ENCODE results near the gene SERPINA4. TPM values are rescaled to one million over a fixed set of nuclear protein-coding genes. Genes with fewer than 3 reads are reported as not detected.

The SERPINA4 gene
- total RNA-seq, 1 experiment from 2014 or later = 0.17 TPM

DNA sequence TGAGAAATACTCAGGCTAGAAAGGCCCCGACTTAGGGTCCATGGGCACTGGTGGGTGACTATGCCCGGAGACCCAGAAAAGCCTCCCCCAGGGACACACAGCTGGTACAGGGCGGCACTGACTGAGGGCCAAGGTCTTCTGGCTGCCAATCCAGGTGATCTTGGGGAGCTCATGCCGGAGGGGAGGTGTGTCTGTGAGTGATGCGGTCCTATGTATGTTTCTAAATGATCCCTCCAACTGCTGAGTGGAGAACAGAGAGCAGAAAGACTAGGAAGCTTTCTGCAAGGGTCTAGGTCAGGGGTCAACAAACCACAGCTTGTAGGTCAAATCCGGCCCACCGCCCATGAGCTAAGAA is 391 bp downstream of the SERPINA4 start:
- Histone ChIP-seq H3K27ac (ENCODE audit: low read depth, low read length) (no peak overlapping the region), H3K4me3 (replicated peaks in 1 of 2; ENCODE audit: low read depth in 1 of 2, low read length in 2 of 2) (no peak overlapping the region), H3K9me2 (ENCODE audit: insufficient read depth) (no peaks in the 10 kb centered on the region), H4K20me1 (ENCODE audit: insufficient read depth) (no peaks in the 10 kb centered on the region), H3K4me1 (ENCODE audit: control insufficient read depth in 1 of 2, insufficient read depth in 2 of 2, low read length in 2 of 2) (no peaks in the 10 kb centered on the region), H3K9me3 (ENCODE audit: control insufficient read depth in 1 of 2, insufficient read depth in 1 of 2, low read depth in 1 of 2, low read length in 2 of 2) (no peaks in the 10 kb centered on the region), H3K36me3 (ENCODE audit: control insufficient read depth in 1 of 2, insufficient read depth in 2 of 2, low read length in 2 of 2) (no peaks in the 10 kb centered on the region), H3K4me2 (ENCODE audit: low read length) (no peak overlapping the region), H3K79me2 (ENCODE audit: insufficient read depth, low read length) (no peaks in the 10 kb centered on the region), H3K9ac (ENCODE audit: low read length) (no peak overlapping the region), H3K27me3 (ENCODE audit: insufficient read depth, low read length) (no peaks in the 10 kb centered on the region), H2AFZ (ENCODE audit: low read depth, low read length, poor library complexity, severe bottlenecking) (no peak overlapping the region)
- intact Hi-C loops (cut with micrococcal nuclease) = no loop called here
- no peak for ATAC-seq
- RAD21 ChIA-PET (ENCODE audit: low non-redundant PET in 1 of 2, low total read pairs in 2 of 2, uncharacterized antibody in 2 of 2, unreplicated experiment in 2 of 2) = no interaction called here
- no peak for DNase-seq (ENCODE audit: low read depth, low spot score)
- CTCF ChIA-PET = interaction anchor here (1.1 kb wide), 1 partner anchor 12 kb away, joined by 6 read pairs; no protein-coding TSS in a partner anchor
- no TSS peak for BruUV-seq (replicated peaks)
- TF ChIP-seq, protein P1, sequence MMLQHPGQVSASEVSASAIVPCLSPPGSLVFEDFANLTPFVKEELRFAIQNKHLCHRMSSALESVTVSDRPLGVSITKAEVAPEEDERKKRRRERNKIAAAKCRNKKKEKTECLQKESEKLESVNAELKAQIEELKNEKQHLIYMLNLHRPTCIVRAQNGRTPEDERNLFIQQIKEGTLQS (IDR thresholded peaks at IDR 0.05) = no peak
- no peak for TF ChIP-seq ZFX (IDR thresholded peaks at IDR 0.05)
- TF ChIP-seq SRF (IDR thresholded peaks at IDR 0.05; ENCODE audit: low read depth) = no peak
- no peak for TF ChIP-seq POLR2AphosphoS5 (IDR thresholded peaks at IDR 0.05; ENCODE audit: low read depth, low read length)
- TF ChIP-seq POLR2A (IDR thresholded peaks at IDR 0.05; ENCODE audit: borderline replicate concordance, extremely low read depth, insufficient read depth, insufficient read length) = no peak
- TF ChIP-seq YY1 (IDR thresholded peaks at IDR 0.05; ENCODE audit: extremely low read depth, insufficient replicate concordance, low read depth, low read length) = no peak
- no peak for TF ChIP-seq SIN3A (IDR thresholded peaks at IDR 0.05; ENCODE audit: low read depth)
- TF ChIP-seq ELF1 (IDR thresholded peaks at IDR 0.05; ENCODE audit: borderline replicate concordance, low read depth) = no peak
- TF ChIP-seq FOSL1 (IDR thresholded peaks at IDR 0.05; ENCODE audit: low read depth) = no peak
- no peak for TF ChIP-seq RAD21 (IDR thresholded peaks at IDR 0.05; ENCODE audit: low read depth)
- TF ChIP-seq EZH2 (IDR thresholded peaks at IDR 0.05) = no peak
- no peak for TF ChIP-seq EGR1 (IDR thresholded peaks at IDR 0.05; ENCODE audit: low read depth)
- TF ChIP-seq, protein P2, sequence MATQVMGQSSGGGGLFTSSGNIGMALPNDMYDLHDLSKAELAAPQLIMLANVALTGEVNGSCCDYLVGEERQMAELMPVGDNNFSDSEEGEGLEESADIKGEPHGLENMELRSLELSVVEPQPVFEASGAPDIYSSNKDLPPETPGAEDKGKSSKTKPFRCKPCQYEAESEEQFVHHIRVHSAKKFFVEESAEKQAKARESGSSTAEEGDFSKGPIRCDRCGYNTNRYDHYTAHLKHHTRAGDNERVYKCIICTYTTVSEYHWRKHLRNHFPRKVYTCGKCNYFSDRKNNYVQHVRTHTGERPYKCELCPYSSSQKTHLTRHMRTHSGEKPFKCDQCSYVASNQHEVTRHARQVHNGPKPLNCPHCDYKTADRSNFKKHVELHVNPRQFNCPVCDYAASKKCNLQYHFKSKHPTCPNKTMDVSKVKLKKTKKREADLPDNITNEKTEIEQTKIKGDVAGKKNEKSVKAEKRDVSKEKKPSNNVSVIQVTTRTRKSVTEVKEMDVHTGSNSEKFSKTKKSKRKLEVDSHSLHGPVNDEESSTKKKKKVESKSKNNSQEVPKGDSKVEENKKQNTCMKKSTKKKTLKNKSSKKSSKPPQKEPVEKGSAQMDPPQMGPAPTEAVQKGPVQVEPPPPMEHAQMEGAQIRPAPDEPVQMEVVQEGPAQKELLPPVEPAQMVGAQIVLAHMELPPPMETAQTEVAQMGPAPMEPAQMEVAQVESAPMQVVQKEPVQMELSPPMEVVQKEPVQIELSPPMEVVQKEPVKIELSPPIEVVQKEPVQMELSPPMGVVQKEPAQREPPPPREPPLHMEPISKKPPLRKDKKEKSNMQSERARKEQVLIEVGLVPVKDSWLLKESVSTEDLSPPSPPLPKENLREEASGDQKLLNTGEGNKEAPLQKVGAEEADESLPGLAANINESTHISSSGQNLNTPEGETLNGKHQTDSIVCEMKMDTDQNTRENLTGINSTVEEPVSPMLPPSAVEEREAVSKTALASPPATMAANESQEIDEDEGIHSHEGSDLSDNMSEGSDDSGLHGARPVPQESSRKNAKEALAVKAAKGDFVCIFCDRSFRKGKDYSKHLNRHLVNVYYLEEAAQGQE (IDR thresholded peaks at IDR 0.05; ENCODE audit: low read depth) = no peak
- POLR2A ChIA-PET = interaction anchor here (1.2 kb wide), 1 partner anchor 38 kb away, joined by 3 read pairs; no protein-coding TSS in a partner anchor

Measured in HCT116 (cell line).